Measurements from ENCODE around the gene ZNF474. TPM values are rescaled to one million over a fixed set of nuclear protein-coding genes. Genes with fewer than 3 reads are reported as not detected.

The ZNF474 gene
- total and polyA plus RNA-seq, 2 of the 8 experiments (the other 6 are each of a cell fraction or from before 2014, with no cell fraction given): not detected

DNA sequence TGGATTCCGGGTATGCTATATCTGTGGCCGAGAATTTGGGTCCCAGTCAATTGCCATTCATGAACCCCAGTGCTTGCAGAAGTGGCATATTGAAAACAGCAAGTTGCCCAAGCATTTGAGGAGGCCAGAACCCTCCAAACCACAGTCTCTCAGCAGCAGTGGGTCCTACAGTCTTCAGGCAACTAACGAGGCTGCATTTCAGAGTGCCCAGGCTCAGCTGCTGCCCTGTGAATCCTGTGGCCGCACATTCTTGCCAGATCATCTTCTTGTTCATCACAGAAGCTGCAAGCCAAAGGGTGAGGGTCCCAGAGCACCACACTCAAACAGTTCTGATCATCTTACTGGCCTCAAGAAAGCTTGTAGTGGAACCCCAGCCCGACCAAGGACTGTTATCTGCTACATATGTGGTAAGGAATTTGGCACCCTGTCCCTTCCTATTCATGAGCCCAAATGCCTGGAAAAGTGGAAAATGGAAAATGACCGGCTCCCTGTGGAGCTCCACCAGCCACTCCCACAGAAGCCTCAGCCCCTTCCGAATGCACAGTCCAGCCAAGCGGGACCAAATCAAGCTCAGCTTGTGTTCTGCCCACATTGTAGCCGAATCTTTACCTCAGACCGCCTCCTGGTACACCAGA is 23.0 kb downstream of the ZNF474 start:
- no peaks in the 10 kb centered on the region for H4K20me1 ChIP-seq (replicated peaks in 1 of 2; ENCODE audit: control insufficient read depth in 1 of 2, insufficient read depth in 2 of 2, low read length in 2 of 2)
- H3K14ac ChIP-seq (ENCODE audit: insufficient read length): no peak overlapping the region
- H3K23me2 ChIP-seq (ENCODE audit: low read depth, low read length): no peaks in the 10 kb centered on the region
- no peak overlapping the region for H4K8ac ChIP-seq (ENCODE audit: extremely low read depth, insufficient read depth, low read length)
- H4K5ac ChIP-seq (ENCODE audit: insufficient read length, low read depth, low read length): no peak overlapping the region
- no peak overlapping the region for H2AFZ ChIP-seq (ENCODE audit: low read length)
- H3K79me2 ChIP-seq (ENCODE audit: control insufficient read depth in 1 of 2, insufficient read depth in 2 of 2, low read length in 2 of 2): no peaks in the 10 kb centered on the region
- H3K9me3 ChIP-seq (ENCODE audit: insufficient read depth in 2 of 2, low read depth in 1 of 2, low read length in 1 of 2): no peaks in the 10 kb centered on the region
- H2BK15ac ChIP-seq (ENCODE audit: low read length): no peak overlapping the region
- H3K4ac ChIP-seq (replicated peaks; ENCODE audit: insufficient read length, low read depth, low read length): no peak overlapping the region
- POLR2A ChIA-PET (ENCODE audit: partially characterized antibody): no interaction called here
- H3K27me3 ChIP-seq (replicated peaks in 1 of 4; ENCODE audit: control insufficient read depth in 3 of 4, extremely low read depth in 1 of 4, insufficient read depth in 3 of 4, low read length in 3 of 4): no peaks in the 10 kb centered on the region
- H3K36me3 ChIP-seq (ENCODE audit: control insufficient read depth in 2 of 4, insufficient read depth in 4 of 4, low read length in 3 of 4): no peaks in the 10 kb centered on the region
- H3K79me1 ChIP-seq (ENCODE audit: low read depth, low read length): no peaks in the 10 kb centered on the region
- H3K9ac ChIP-seq (replicated peaks in 1 of 4; ENCODE audit: extremely low read depth in 1 of 4, low read depth in 3 of 4, low read length in 3 of 4): no peak overlapping the region; a peak in 1 of 7 replicates
- no peak overlapping the region for H4K91ac ChIP-seq (replicated peaks; ENCODE audit: insufficient read length, low read length)
- TF ChIP-seq KDM1A (IDR thresholded peaks at IDR 0.05; ENCODE audit: borderline replicate concordance, low read length) (no peak), RFX5 (IDR thresholded peaks at IDR 0.05; ENCODE audit: borderline replicate concordance, low read depth, low read length) (no peak), TAF7 (optimal IDR thresholded peaks at IDR 0.05; ENCODE audit: borderline replicate concordance, low read depth, low read length) (no peak), POLR2A (IDR thresholded peaks at IDR 0.05; ENCODE audit: control extremely low read depth in 1 of 2, low read depth in 2 of 2, low read length in 2 of 2) (no peak), SP1 (IDR thresholded peaks at IDR 0.05; ENCODE audit: low read depth, low read length) (no peak), SRF (IDR thresholded peaks at IDR 0.05; ENCODE audit: low read depth, low read length) (no peak), RAD21 (IDR thresholded peaks at IDR 0.05 in 1 of 2, conservative IDR thresholded peaks at IDR 0.05 in 1 of 2; ENCODE audit: low read depth in 2 of 2, low read length in 2 of 2) (no peak), CEBPB (IDR thresholded peaks at IDR 0.05; ENCODE audit: low read depth, low read length) (no peak), TEAD4 (IDR thresholded peaks at IDR 0.05; ENCODE audit: low read depth, low read length) (no peak), PHF8 (conservative IDR thresholded peaks at IDR 0.05; ENCODE audit: low read depth, low read length) (no peak), BACH1 (IDR thresholded peaks at IDR 0.05; ENCODE audit: low read length) (no peak)
- TF ChIP-seq, protein P1, sequence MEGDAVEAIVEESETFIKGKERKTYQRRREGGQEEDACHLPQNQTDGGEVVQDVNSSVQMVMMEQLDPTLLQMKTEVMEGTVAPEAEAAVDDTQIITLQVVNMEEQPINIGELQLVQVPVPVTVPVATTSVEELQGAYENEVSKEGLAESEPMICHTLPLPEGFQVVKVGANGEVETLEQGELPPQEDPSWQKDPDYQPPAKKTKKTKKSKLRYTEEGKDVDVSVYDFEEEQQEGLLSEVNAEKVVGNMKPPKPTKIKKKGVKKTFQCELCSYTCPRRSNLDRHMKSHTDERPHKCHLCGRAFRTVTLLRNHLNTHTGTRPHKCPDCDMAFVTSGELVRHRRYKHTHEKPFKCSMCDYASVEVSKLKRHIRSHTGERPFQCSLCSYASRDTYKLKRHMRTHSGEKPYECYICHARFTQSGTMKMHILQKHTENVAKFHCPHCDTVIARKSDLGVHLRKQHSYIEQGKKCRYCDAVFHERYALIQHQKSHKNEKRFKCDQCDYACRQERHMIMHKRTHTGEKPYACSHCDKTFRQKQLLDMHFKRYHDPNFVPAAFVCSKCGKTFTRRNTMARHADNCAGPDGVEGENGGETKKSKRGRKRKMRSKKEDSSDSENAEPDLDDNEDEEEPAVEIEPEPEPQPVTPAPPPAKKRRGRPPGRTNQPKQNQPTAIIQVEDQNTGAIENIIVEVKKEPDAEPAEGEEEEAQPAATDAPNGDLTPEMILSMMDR (IDR thresholded peaks at IDR 0.05; ENCODE audit: control extremely low read depth in 1 of 3, insufficient read depth in 1 of 3, low read depth in 1 of 3, low read length in 3 of 3): no peak
- no peak for DNase-seq (ENCODE audit: low read depth in 1 of 2, low spot score in 2 of 2)
- no peak overlapping the region for H3K56ac ChIP-seq (replicated peaks; ENCODE audit: insufficient read length, low read depth, low read length)
- no peak overlapping the region for H3K23ac ChIP-seq (ENCODE audit: insufficient read length)
- no peak overlapping the region for H3K27ac ChIP-seq (ENCODE audit: low read depth, low read length)
- H3K4me2 ChIP-seq (ENCODE audit: insufficient read depth in 1 of 2, low read depth in 2 of 2, low read length in 2 of 2): no peak overlapping the region
- 91% methylated on average over 10 of the region's 10 CpGs; no CpG with 5 or more reads in 1 of the 2 experiments for WGBS, 2 experiments (ENCODE audit: extremely low coverage in 1 of 2, insufficient coverage in 1 of 2, insufficient read length in 1 of 2, insufficient replicate concordance in 2 of 2, low coverage in 1 of 2, low lambda C conversion rate in 2 of 2, missing lambda C conversion rate in 1 of 2)
- H3K4me3 ChIP-seq (ENCODE audit: extremely low read depth in 1 of 4, insufficient read depth in 2 of 4, low read depth in 3 of 4, low read length in 4 of 4): no peak overlapping the region
- no peak overlapping the region for H2BK120ac ChIP-seq (replicated peaks; ENCODE audit: low read depth, low read length)
- FAIRE-seq: no peak
- no peaks in the 10 kb centered on the region for H3K4me1 ChIP-seq (replicated peaks in 1 of 4; ENCODE audit: control insufficient read depth in 3 of 4, insufficient read depth in 4 of 4, low read length in 3 of 4)
- H2BK12ac ChIP-seq (ENCODE audit: low read depth, low read length): no peak overlapping the region
- no peak overlapping the region for H2BK20ac ChIP-seq (ENCODE audit: low read length)
- no peak overlapping the region for H3K18ac ChIP-seq (ENCODE audit: extremely low read depth, low read length)
- H2BK5ac ChIP-seq (ENCODE audit: low read depth, low read length): no peak overlapping the region
- no peak overlapping the region for H2AK5ac ChIP-seq (ENCODE audit: low read depth, low read length)
- CTCF ChIA-PET (ENCODE audit: partially characterized antibody): interaction anchor here (0.6 to 1.1 kb wide), 4 partner anchors 10 to 50 kb away, joined by 3 to 5 read pairs (median 3); no protein-coding TSS in a partner anchor

Data from H1 (cell line).